Smooth muscle cell (in vitro differentiated cells): Measurements from ENCODE around the gene GFOD2. TPM values are rescaled to one million over a fixed set of nuclear protein-coding genes. Genes with fewer than 3 reads are reported as not detected.

Experiments used
- DNase-seq: peaks from one replicate; lab custom pipeline; 2025; ENCODE audit not compliant: unreplicated experiment; lab: John Stamatoyannopoulos, UW
- H2AFZ ChIP-seq: fragments of 200-600 bp; sonication (generic); 2 replicates; pipeline ENCODE4 v1.6.0; 2016; ENCODE audit warnings: antibody characterized with exemption, low read depth, mild to moderate bottlenecking
- H3F3A ChIP-seq: fragments of 200-600 bp; sonication (generic); 2 replicates; pipeline ENCODE4 v1.6.0; 2017; ENCODE audit warnings: antibody characterized with exemption, low read depth
- H3K27ac ChIP-seq: fragments of 200-600 bp; sonication (generic); 2 replicates; pipeline ENCODE4 v1.5.1; 2016; ENCODE audit warnings: low read depth, mild to moderate bottlenecking
- H3K27me3 ChIP-seq: fragments of 200-600 bp; sonication (generic); 2 replicates; pipeline ENCODE4 v1.6.1; 2016; ENCODE audit warnings: low read depth, mild to moderate bottlenecking
- H3K36me3 ChIP-seq: fragments of 200-600 bp; sonication (generic); 2 replicates; pipeline ENCODE4 v1.5.1; 2016; ENCODE audit warnings: low read depth
- H3K4me1 ChIP-seq: fragments of 200-600 bp; sonication (generic); 2 replicates; pipeline ENCODE4 v1.5.1; 2016; ENCODE audit warnings: low read depth
- H3K4me2 ChIP-seq: fragments of 200-600 bp; sonication (generic); 2 replicates; pipeline ENCODE4 v1.6.0; 2016; ENCODE audit warnings: mild to moderate bottlenecking
- H3K4me3 ChIP-seq: fragments of 200-600 bp; sonication (generic); 2 replicates; pipeline ENCODE4 v1.5.1; 2016; ENCODE audit warnings: mild to moderate bottlenecking
- H3K79me2 ChIP-seq: fragments of 200-600 bp; sonication (generic); 2 replicates; pipeline ENCODE4 v1.6.0; 2016; ENCODE audit warnings: low read depth, mild to moderate bottlenecking
- H3K9ac ChIP-seq: fragments of 200-600 bp; sonication (generic); 2 replicates; pipeline ENCODE4 v1.6.0; 2016; ENCODE audit warnings: low read depth
- H3K9me3 ChIP-seq: fragments of 200-600 bp; sonication (generic); replicated peaks from 2 replicates; pipeline ENCODE4 v1.5.1; 2016; ENCODE audit warnings: low read depth
- H4K20me1 ChIP-seq: fragments of 200-600 bp; sonication (generic); 2 replicates; pipeline ENCODE4 v1.6.0; 2016; ENCODE audit warnings: low read depth
- WGBS: methylation state at CpG from one replicate; pipeline ENCODE4 v1.1.7; 2016; ENCODE audit warnings: low lambda C conversion rate; 5-methylcytosine and 5-hydroxymethylcytosine counted together
- polyA plus RNA-seq: library from polyadenylated mRNA; unstranded; fragments of >200 nt; fragmentation: Nextera tagmentation; extraction: Ambion mirVana; gene quantifications from 2 replicates; pipeline ENCODE4 v1.2.1, GENCODE V29; 2016
- total RNA-seq: library from RNA; depleted of rRNA; stranded (reverse); fragments of >200 nt; gene quantifications from 2 replicates; pipeline ENCODE4 v1.2.3, GENCODE V29; 2014
- TF ChIP-seq, protein P1 (sequence below): fragments of 200-600 bp; sonication (generic); IDR thresholded peaks from 2 replicates; pipeline ENCODE4 v1.5.1; 2017; ENCODE audit warnings: borderline replicate concordance, mild to moderate bottlenecking, antibody characterized with exemption; ENCODE audit not compliant: insufficient read depth, poor library complexity, severe bottlenecking

The GFOD2 gene
- total and polyA plus RNA-seq, 2 experiments from 2014 or later: 15.0 to 15.1 TPM

DNA sequence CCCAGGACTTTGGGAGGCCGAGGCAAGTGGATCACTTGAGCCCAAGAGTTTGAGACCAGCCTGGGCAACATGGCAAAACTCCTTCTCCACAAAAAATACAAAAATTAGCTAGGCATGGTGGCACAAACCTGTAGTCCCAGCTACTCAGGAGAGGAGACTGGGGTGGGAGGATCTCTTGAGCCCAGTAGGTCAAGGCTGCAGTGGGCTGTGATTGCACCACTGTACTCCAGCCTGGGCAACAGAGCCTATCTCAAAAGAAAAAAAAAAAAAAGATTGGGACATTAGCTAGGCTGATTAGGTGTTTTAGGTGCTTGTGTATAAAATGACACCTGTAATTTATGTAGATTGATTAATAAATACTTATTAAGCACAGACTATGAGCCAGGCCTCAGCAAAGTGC, 10.1 kb downstream of the GFOD2 start:
- Histone ChIP-seq H3F3A (no peaks in the 10 kb centered on the region), H3K4me1 (no peaks in the 10 kb centered on the region), H3K9ac (no peak overlapping the region), H3K79me2 (peaks cover 75% of the 10 kb centered on the region), H4K20me1 (peaks cover 83% of the 10 kb centered on the region), H3K36me3 (no peaks in the 10 kb centered on the region), H3K4me2 (no peak overlapping the region), H3K27me3 (no peaks in the 10 kb centered on the region), H3K27ac (no peak overlapping the region), H2AFZ (no peak overlapping the region), H3K9me3 (no peaks in the 10 kb centered on the region), H3K4me3 (no peak overlapping the region)
- TF ChIP-seq, protein P1, sequence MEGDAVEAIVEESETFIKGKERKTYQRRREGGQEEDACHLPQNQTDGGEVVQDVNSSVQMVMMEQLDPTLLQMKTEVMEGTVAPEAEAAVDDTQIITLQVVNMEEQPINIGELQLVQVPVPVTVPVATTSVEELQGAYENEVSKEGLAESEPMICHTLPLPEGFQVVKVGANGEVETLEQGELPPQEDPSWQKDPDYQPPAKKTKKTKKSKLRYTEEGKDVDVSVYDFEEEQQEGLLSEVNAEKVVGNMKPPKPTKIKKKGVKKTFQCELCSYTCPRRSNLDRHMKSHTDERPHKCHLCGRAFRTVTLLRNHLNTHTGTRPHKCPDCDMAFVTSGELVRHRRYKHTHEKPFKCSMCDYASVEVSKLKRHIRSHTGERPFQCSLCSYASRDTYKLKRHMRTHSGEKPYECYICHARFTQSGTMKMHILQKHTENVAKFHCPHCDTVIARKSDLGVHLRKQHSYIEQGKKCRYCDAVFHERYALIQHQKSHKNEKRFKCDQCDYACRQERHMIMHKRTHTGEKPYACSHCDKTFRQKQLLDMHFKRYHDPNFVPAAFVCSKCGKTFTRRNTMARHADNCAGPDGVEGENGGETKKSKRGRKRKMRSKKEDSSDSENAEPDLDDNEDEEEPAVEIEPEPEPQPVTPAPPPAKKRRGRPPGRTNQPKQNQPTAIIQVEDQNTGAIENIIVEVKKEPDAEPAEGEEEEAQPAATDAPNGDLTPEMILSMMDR: no peak
- DNase-seq: no peak
- WGBS: 82% methylated on average over 1 of the region's 1 CpG

DNA sequence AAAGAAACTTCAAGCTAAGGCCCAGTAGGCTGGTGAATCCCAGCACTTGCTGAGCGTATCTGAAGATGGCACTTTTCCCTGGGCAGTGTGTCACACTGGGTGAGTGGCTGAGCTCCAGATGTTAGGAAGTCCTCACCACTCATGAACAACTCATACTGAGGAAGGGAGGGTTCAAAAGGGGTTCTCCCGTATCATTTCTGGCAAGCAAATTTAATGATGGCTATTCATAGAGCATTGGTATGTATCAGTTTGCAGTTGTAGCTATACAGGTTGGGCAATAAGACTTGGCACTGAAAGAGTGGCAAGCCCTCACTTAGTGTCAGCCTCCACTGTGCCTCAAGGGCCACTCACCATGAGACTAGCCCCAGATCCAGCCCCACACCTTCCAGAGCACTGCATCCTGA, 10.7 kb downstream of the GFOD2 start:
- Histone ChIP-seq H3K9me3 (no peaks in the 10 kb centered on the region), H3K27me3 (no peaks in the 10 kb centered on the region), H3K4me2 (no peak overlapping the region), H3K4me3 (no peak overlapping the region), H3K79me2 (peaks cover 71% of the 10 kb centered on the region), H3K36me3 (no peaks in the 10 kb centered on the region), H3F3A (no peaks in the 10 kb centered on the region), H3K9ac (no peak overlapping the region), H3K4me1 (no peaks in the 10 kb centered on the region), H4K20me1 (peaks cover 83% of the 10 kb centered on the region), H3K27ac (no peak overlapping the region), H2AFZ (no peak overlapping the region)
- no peak for DNase-seq
- TF ChIP-seq, protein P1: no peak
- WGBS: 97% methylated on average over 2 of the region's 2 CpGs

DNA sequence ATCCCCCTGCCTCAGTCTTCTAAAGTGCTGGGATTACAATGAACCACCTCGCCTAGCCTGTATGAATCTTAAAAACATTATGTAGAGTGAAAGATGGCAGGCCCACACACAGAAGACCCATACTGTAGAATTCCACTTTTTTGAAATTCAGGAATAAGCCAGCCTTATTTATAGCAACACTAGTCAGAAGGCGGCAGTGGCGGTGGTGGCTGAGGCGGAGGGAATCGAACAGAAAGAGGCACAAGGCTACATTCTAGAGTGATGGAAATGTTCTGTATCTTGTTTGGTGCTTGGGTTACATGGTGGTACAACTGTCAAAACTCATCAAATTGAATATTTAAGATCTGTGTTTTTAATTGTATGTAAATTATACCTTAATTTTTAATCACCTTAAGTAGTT, 11.3 kb downstream of the GFOD2 start:
- Histone ChIP-seq H3K36me3 (no peaks in the 10 kb centered on the region), H3K4me2 (no peak overlapping the region), H3K4me3 (no peak overlapping the region), H3F3A (no peaks in the 10 kb centered on the region), H3K27me3 (no peaks in the 10 kb centered on the region), H3K4me1 (no peaks in the 10 kb centered on the region), H3K27ac (no peak overlapping the region), H2AFZ (no peak overlapping the region), H3K9me3 (no peaks in the 10 kb centered on the region), H3K9ac (no peak overlapping the region), H3K79me2 (peaks cover 71% of the 10 kb centered on the region), H4K20me1 (peaks cover 83% of the 10 kb centered on the region)
- DNase-seq: no peak
- 97% methylated on average over 5 of the region's 5 CpGs for WGBS
- TF ChIP-seq, protein P1: no peak

DNA sequence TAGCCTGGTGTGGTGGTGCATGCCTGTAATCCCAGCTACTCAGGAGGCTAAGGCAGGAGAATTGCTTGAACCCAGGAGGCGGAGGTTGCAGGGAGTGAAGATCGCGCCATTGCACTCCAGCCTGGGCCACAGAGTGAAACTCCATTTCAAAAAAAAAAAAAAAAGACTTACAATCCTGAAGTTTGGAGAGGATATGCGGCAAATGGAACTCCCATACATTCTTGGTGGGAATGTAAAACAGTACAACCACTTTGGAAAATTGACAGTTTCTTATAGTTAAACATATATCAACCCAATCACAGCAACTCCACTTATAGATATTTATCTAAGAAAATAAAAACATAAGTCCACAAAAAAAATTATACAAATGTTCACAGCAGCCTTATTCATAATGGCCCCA, 11.9 kb downstream of the GFOD2 start:
- Histone ChIP-seq H3F3A (no peaks in the 10 kb centered on the region), H3K4me1 (no peaks in the 10 kb centered on the region), H3K4me2 (no peak overlapping the region), H3K9ac (no peak overlapping the region), H3K4me3 (no peak overlapping the region), H2AFZ (no peak overlapping the region), H3K9me3 (no peaks in the 10 kb centered on the region), H3K79me2 (peaks cover 73% of the 10 kb centered on the region), H3K36me3 (no peaks in the 10 kb centered on the region), H3K27me3 (no peaks in the 10 kb centered on the region), H3K27ac (no peak overlapping the region), H4K20me1 (peaks cover 85% of the 10 kb centered on the region)
- WGBS: 100% methylated on average over 4 of the region's 4 CpGs
- TF ChIP-seq, protein P1: no peak
- no peak for DNase-seq
